GM18870 (cell line): Measurements from ENCODE around the gene OR2B3.
"Not testable (repeated sequence)": the region's sequence is repeated elsewhere in the genome, so short reads cannot be mapped to it uniquely, and the experiment has no call there.

Experiments
- ATAC-seq: cut with Tn5 transposase; IDR thresholded peaks from one replicate; pipeline ENCODE4 v1.9.1; 2021; ENCODE audit warnings: moderate library complexity; ENCODE audit not compliant: unreplicated experiment

The OR2B3 gene

GRCh38 chr6:29087213-29087612 is at the start of gene OR2B3:
OR2B3 (minus strand) TSS chr6:29087313; CDS start chr6:29087248, 65 bp downstream.
- ATAC-seq: no peak

GRCh38 chr6:29131691-29132090 is 44.6 kb upstream of the OR2B3 start:
- ATAC-seq: no peak

GRCh38 chr6:29130644-29131043 is 43.5 kb upstream of the OR2B3 start:
- no peak for ATAC-seq

- no peak for ATAC-seq
Observed at GRCh38 chr6:29129326-29130012, 42.4 kb upstream of the OR2B3 start.

GRCh38 chr6:29114964-29115363 is 27.9 kb upstream of the OR2B3 start:
- not testable (repeated sequence) for ATAC-seq

GRCh38 chr6:29112135-29112534 is 25.0 kb upstream of the OR2B3 start:
- ATAC-seq: no peak

- ATAC-seq: no peak
Observed at GRCh38 chr6:29107758-29108157, 20.6 kb upstream of the OR2B3 start, which contains the start of gene OR2J3. OR2J3 (plus strand) TSS chr6:29108058; CDS start chr6:29111891, 3,833 bp downstream.

GRCh38 chr6:29099190-29099589 is 12.1 kb upstream of the OR2B3 start, which contains the start of gene OR2J1:
OR2J1 (plus strand) TSS chr6:29099490; CDS start chr6:29100943, 1,453 bp downstream.
- no peak for ATAC-seq

- no peak for ATAC-seq
Observed at GRCh38 chr6:29097803-29098202, 10.7 kb upstream of the OR2B3 start.

- ATAC-seq: no peak
Observed at GRCh38 chr6:29092957-29093356, 5.8 kb upstream of the OR2B3 start.

- ATAC-seq: no peak
Observed at GRCh38 chr6:29082457-29082856, 4.7 kb downstream of the OR2B3 start.

- no peak for ATAC-seq
Observed at GRCh38 chr6:29081312-29081711, 5.8 kb downstream of the OR2B3 start.

- no peak for ATAC-seq
Observed at GRCh38 chr6:29079203-29079602, 7.9 kb downstream of the OR2B3 start.

- ATAC-seq: no peak
Observed at GRCh38 chr6:29071831-29072723, 15.0 kb downstream of the OR2B3 start.

- ATAC-seq: no peak
Observed at GRCh38 chr6:29051680-29052079, 35.4 kb downstream of the OR2B3 start.

GRCh38 chr6:29045075-29045474 is 42.0 kb downstream of the OR2B3 start, which contains the start of gene OR2W1:
OR2W1 (minus strand) TSS chr6:29045175; CDS start chr6:29045175, 0 bp downstream.
- no peak for ATAC-seq
